OCI-LY7 (cell line): ENCODE results near the gene NFKB1. TPM values are rescaled to one million over a fixed set of nuclear protein-coding genes. Genes with fewer than 3 reads are reported as not detected.

Experiments
- BruUV-seq: library from RNA; stranded (reverse); fragments of 400-500 nt; replicated peaks from 2 replicates; lab custom pipeline; 2021; lab: Mats Ljungman, UMichigan
- CTCF ChIA-PET: fragments of 300-600 bp; sonication (Branson Sonifier 250); formaldehyde crosslinking; loops from one replicate; lab custom pipeline; 2022; ENCODE audit warnings: antibody characterized with exemption; ENCODE audit not compliant: unreplicated experiment; lab: Charles Lee
- POLR2A ChIA-PET: fragments of 300-600 bp; sonication (Branson Sonifier 250); formaldehyde crosslinking; loops from one replicate; lab custom pipeline; 2022; ENCODE audit warnings: antibody characterized with exemption; lab: Charles Lee
- DNase-seq: peaks from one replicate; pipeline ENCODE4 v3.0.0-alpha.2; 2015; ENCODE audit warnings: low spot score
- H2AFZ ChIP-seq: fragments of 200-600 bp; sonication (generic), shearing (Covaris generic); 2 replicates; pipeline ENCODE4 v1.6.1; 2014; ENCODE audit warnings: mild to moderate bottlenecking, antibody characterized with exemption, low read length, moderate library complexity
- H3K27ac ChIP-seq: fragments of 200-600 bp; sonication (generic); 2 replicates; pipeline ENCODE4 v1.5.1; 2014; ENCODE audit warnings: mixed run types, low read depth, mild to moderate bottlenecking, moderate library complexity, low read length, inconsistent platforms; ENCODE audit not compliant: poor library complexity, severe bottlenecking
- H3K36me3 ChIP-seq: fragments of 200-600 bp; sonication (generic); 2 replicates; pipeline ENCODE4 v1.6.1; 2014; ENCODE audit warnings: mild to moderate bottlenecking, antibody characterized with exemption, low read length, moderate library complexity, mixed read lengths; ENCODE audit not compliant: insufficient read depth
- H3K4me1 ChIP-seq: fragments of 200-600 bp; sonication (generic); 2 replicates; pipeline ENCODE4 v1.5.1; 2014; ENCODE audit warnings: mild to moderate bottlenecking, low read length; ENCODE audit not compliant: insufficient read depth, poor library complexity, severe bottlenecking
- H3K4me2 ChIP-seq: fragments of 200-600 bp; sonication (generic); 2 replicates; pipeline ENCODE4 v1.6.1; 2014; ENCODE audit warnings: mild to moderate bottlenecking, low read length
- H3K4me3 ChIP-seq: fragments of 200-600 bp; sonication (generic); 2 replicates; pipeline ENCODE4 v1.5.1; 2014; ENCODE audit warnings: mild to moderate bottlenecking, low read depth, low read length; ENCODE audit not compliant: poor library complexity, severe bottlenecking
- H3K79me2 ChIP-seq: fragments of 200-600 bp; sonication (generic); 2 replicates; pipeline ENCODE4 v1.6.1; 2016; ENCODE audit warnings: low read depth, mild to moderate bottlenecking, low read length, moderate library complexity, mixed read lengths; ENCODE audit not compliant: insufficient read depth
- H3K9me2 ChIP-seq: fragments of 200-600 bp; sonication (generic); 2 replicates; pipeline ENCODE4 v1.6.1; 2016; ENCODE audit warnings: mild to moderate bottlenecking, low read length, mixed read lengths; ENCODE audit not compliant: insufficient read depth
- H3K9me3 ChIP-seq: fragments of 200-600 bp; sonication (generic); 2 replicates; pipeline ENCODE4 v1.6.1; 2014; ENCODE audit warnings: mild to moderate bottlenecking, mixed run types, low read length, mixed read lengths
- H4K20me1 ChIP-seq: fragments of 200-600 bp; sonication (generic); 2 replicates; pipeline ENCODE4 v1.6.1; 2014; ENCODE audit warnings: mild to moderate bottlenecking, antibody characterized with exemption, low read length, moderate library complexity, mixed read lengths; ENCODE audit not compliant: insufficient read depth
- CTCF ChIP-seq: fragments of 200-600 bp; sonication (generic); conservative IDR thresholded peaks from 2 replicates; pipeline ENCODE4 v1.5.1; 2014; ENCODE audit warnings: mild to moderate bottlenecking, antibody characterized with exemption, low read length, moderate library complexity, mixed read lengths
- EZH2phosphoT487 ChIP-seq: fragments of 200-600 bp; sonication (generic); IDR thresholded peaks from 2 replicates; pipeline ENCODE4 v1.6.1; 2018; ENCODE audit warnings: low read depth, borderline replicate concordance, mild to moderate bottlenecking, mixed run types, antibody characterized with exemption, low read length, moderate library complexity, mixed read lengths
- intact Hi-C: fragments of 100-400 bp; cut with micrococcal nuclease; formaldehyde crosslinking; loops from one replicate; pipeline ENCODE4 v1.10.0; 2022; ENCODE audit not compliant: unreplicated experiment
- total RNA-seq, 2 experiments: library from RNA; depleted of rRNA in 1 of 2; stranded (reverse); fragments of >200 nt in 1 of 2; shearing (Covaris generic) in 1 of 2; gene quantifications; 2 replicates each; pipeline ENCODE4 v1.2.3, GENCODE V29; 2014 to 2022

The NFKB1 gene
- total RNA-seq, 2 experiments from 2014 or later: 23.1 to 47.8 TPM

- no peak overlapping the region for H2AFZ ChIP-seq
- CTCF ChIA-PET: no interaction called here
Measured at GRCh38 chr4:102657206-102657605, 156.0 kb downstream of the NFKB1 start.

GRCh38 chr4:102663073-102663472, 161.9 kb downstream of the NFKB1 start:
- intact Hi-C loops: no loop called here
- H3K27ac ChIP-seq: no peak overlapping the region

More at GRCh38 chr4:102657206-102657605, 156.0 kb downstream of the NFKB1 start:
- Histone ChIP-seq H3K79me2 (no peaks in the 10 kb centered on the region), H3K36me3 (no peaks in the 10 kb centered on the region; the same call in 1 of the 2 replicates), H3K9me3 (no peaks in the 10 kb centered on the region), H3K4me3 (no peak overlapping the region), H3K4me1 (no peaks in the 10 kb centered on the region), H3K4me2 (no peak overlapping the region), H3K9me2 (no peaks in the 10 kb centered on the region), H4K20me1 (no peaks in the 10 kb centered on the region), H3K27ac (no peak overlapping the region)
- POLR2A ChIA-PET: no interaction called here
- DNase-seq: no peak
- intact Hi-C loops: no loop called here
- BruUV-seq: no TSS peak
- no peak for TF ChIP-seq CTCF

GRCh38 chr4:102665527-102665926, 164.4 kb downstream of the NFKB1 start:
- no peak for DNase-seq
- no TSS peak for BruUV-seq
- Histone ChIP-seq H3K4me3 (no peak overlapping the region), H2AFZ (no peak overlapping the region), H3K4me2 (no peak overlapping the region), H4K20me1 (no peaks in the 10 kb centered on the region), H3K36me3 (peaks cover 29% of the 10 kb centered on the region), H3K27ac (no peak overlapping the region), H3K9me3 (no peaks in the 10 kb centered on the region), H3K9me2 (no peaks in the 10 kb centered on the region), H3K4me1 (no peaks in the 10 kb centered on the region), H3K79me2 (no peaks in the 10 kb centered on the region)
- ChIA-PET POLR2A (interaction anchor here (0.7 kb wide), 1 partner anchor 10 kb away, joined by 5 read pairs; no protein-coding TSS in a partner anchor), CTCF (no interaction called here)
- intact Hi-C loops: no loop called here
- TF ChIP-seq EZH2phosphoT487 (no peak), CTCF (no peak)

More at GRCh38 chr4:102663073-102663472, 161.9 kb downstream of the NFKB1 start:
- no TSS peak for BruUV-seq
- TF ChIP-seq CTCF (no peak), EZH2phosphoT487 (no peak)
- no peaks in the 10 kb centered on the region for H4K20me1 ChIP-seq
- no peak overlapping the region for H3K4me2 ChIP-seq
- no peak overlapping the region for H3K4me3 ChIP-seq
- no peak for DNase-seq
- H3K4me1 ChIP-seq: no peaks in the 10 kb centered on the region
- H2AFZ ChIP-seq: no peak overlapping the region
- H3K36me3 ChIP-seq: peaks cover 18% of the 10 kb centered on the region
- no peaks in the 10 kb centered on the region for H3K79me2 ChIP-seq
- POLR2A ChIA-PET: interaction anchor here (0.9 to 1.5 kb wide), 2 partner anchors 9 to 16 kb away, joined by 7 to 8 read pairs; no protein-coding TSS in a partner anchor
- no peaks in the 10 kb centered on the region for H3K9me2 ChIP-seq
- H3K9me3 ChIP-seq: no peaks in the 10 kb centered on the region
- CTCF ChIA-PET: no interaction called here

Other genes starting within 250 kb of the NFKB1 start
- gene SLC39A8, start 155.9 kb upstream of the NFKB1 start, total RNA-seq (2014; rRNA removed; shearing (Covaris generic)): 29.2 and 35.4 TPM in 2 replicates
- gene SLC39A8, start 155.9 kb upstream of the NFKB1 start, total RNA-seq (2022): 57.0 and 60.5 TPM in 2 replicates